GM23338 (cell line): ENCODE measurements around the gene IGDCC3. TPM values are rescaled to one million over a fixed set of nuclear protein-coding genes. Genes with fewer than 3 reads are reported as not detected.

Experiments
- ATAC-seq: fragments of 200-7000 bp; cut with Tn5 transposase; 3 replicates; pipeline ENCODE4 v1.9.1; 2020
- DNase-seq: peaks from one replicate; pipeline ENCODE4 v3.0.0-alpha.2; 2015; ENCODE audit warnings: low spot score
- H2AFZ ChIP-seq: fragments of 200-600 bp; sonication (generic); 2 replicates; pipeline ENCODE4 v1.8.0; 2016; ENCODE audit warnings: antibody characterized with exemption, mild to moderate bottlenecking, moderate library complexity
- H3F3A ChIP-seq: fragments of 200-600 bp; sonication (generic); replicated peaks from 2 replicates; pipeline ENCODE4 v1.8.0; 2017; ENCODE audit warnings: antibody characterized with exemption, mixed run types, low read depth
- H3K27ac ChIP-seq: fragments of 200-600 bp; sonication (generic); 2 replicates; pipeline ENCODE4 v1.6.1; 2016; ENCODE audit warnings: low read depth
- H3K27me3 ChIP-seq: fragments of 200-600 bp; sonication (generic); 2 replicates; pipeline ENCODE4 v1.8.0; 2016; ENCODE audit warnings: mild to moderate bottlenecking, mixed run types, moderate library complexity; ENCODE audit not compliant: insufficient read depth
- H3K36me3 ChIP-seq: fragments of 200-600 bp; sonication (generic); 2 replicates; pipeline ENCODE4 v1.8.0; 2016; ENCODE audit warnings: mild to moderate bottlenecking; ENCODE audit not compliant: insufficient read depth
- H3K4me1 ChIP-seq: fragments of 200-600 bp; sonication (generic); 2 replicates; pipeline ENCODE4 v1.8.0; 2016; ENCODE audit warnings: mild to moderate bottlenecking, moderate library complexity; ENCODE audit not compliant: insufficient read depth
- H3K4me2 ChIP-seq: fragments of 200-600 bp; sonication (generic); 2 replicates; pipeline ENCODE4 v1.7.1; 2017; ENCODE audit warnings: mixed run types
- H3K4me3 ChIP-seq: fragments of 200-600 bp; sonication (generic); 2 replicates; pipeline ENCODE4 v1.6.1; 2016; ENCODE audit warnings: mixed run types
- H3K79me2 ChIP-seq: fragments of 200-600 bp; sonication (generic); replicated peaks from 2 replicates; pipeline ENCODE4 v1.8.0; 2017; ENCODE audit warnings: mild to moderate bottlenecking; ENCODE audit not compliant: insufficient read depth
- H3K9me2 ChIP-seq: fragments of 200-600 bp; sonication (generic); 2 replicates; pipeline ENCODE4 v1.8.0; 2017; ENCODE audit not compliant: insufficient read depth
- H4K20me1 ChIP-seq: fragments of 200-600 bp; sonication (generic); replicated peaks from 2 replicates; pipeline ENCODE4 v1.8.0; 2017; ENCODE audit warnings: mild to moderate bottlenecking; ENCODE audit not compliant: insufficient read depth
- H3K27ac Mint-ChIP-seq: 2 replicates; pipeline ENCODE4 v1.8.0; 2020; ENCODE audit warnings: inconsistent platforms, mild to moderate bottlenecking, moderate library complexity, mixed read lengths
- H3K27me3 Mint-ChIP-seq: 3 replicates; pipeline ENCODE4 v1.8.0; 2022; ENCODE audit warnings: low read depth, mild to moderate bottlenecking, moderate library complexity, mixed read lengths, inconsistent platforms; ENCODE audit not compliant: insufficient read depth, poor library complexity
- H3K36me3 Mint-ChIP-seq: 3 replicates; pipeline ENCODE4 v1.8.0; 2021; ENCODE audit warnings: low read depth, mild to moderate bottlenecking, inconsistent platforms, moderate library complexity, mixed read lengths
- H3K4me1 Mint-ChIP-seq: 3 replicates; pipeline ENCODE4 v1.8.0; 2020; ENCODE audit warnings: mild to moderate bottlenecking, inconsistent platforms, mixed read lengths
- H3K4me3 Mint-ChIP-seq: 3 replicates; pipeline ENCODE4 v1.8.0; 2021; ENCODE audit warnings: moderate library complexity, mild to moderate bottlenecking, inconsistent platforms, mixed read lengths
- H3K9me3 Mint-ChIP-seq: 3 replicates; pipeline ENCODE4 v1.8.0; 2020; ENCODE audit warnings: moderate library complexity, mild to moderate bottlenecking, inconsistent platforms, mixed read lengths
- CREB1 ChIP-seq: fragments of 250-450 bp; sonication (Bioruptor Pico); IDR thresholded peaks from 2 replicates; pipeline ENCODE4 v1.5.0; 2020; ENCODE audit warnings: low read depth, mild to moderate bottlenecking, moderate library complexity
- ETS1 ChIP-seq: IDR thresholded peaks from 2 replicates; pipeline ENCODE4 v1.6.1; 2016; ENCODE audit warnings: antibody characterized with exemption
- EZH2 ChIP-seq: fragments of 200-600 bp; sonication (generic); IDR thresholded peaks from one replicate; pipeline ENCODE4 v1.8.0; 2017; ENCODE audit warnings: antibody characterized with exemption, mild to moderate bottlenecking, low read depth; ENCODE audit not compliant: unreplicated experiment
- EZH2phosphoT487 ChIP-seq: fragments of 200-600 bp; sonication (generic); IDR thresholded peaks from one replicate; pipeline ENCODE4 v1.8.1; 2018; ENCODE audit warnings: antibody characterized with exemption; ENCODE audit not compliant: unreplicated experiment
- JUNB ChIP-seq: IDR thresholded peaks from one replicate; pipeline ENCODE4 v1.6.1; 2016; ENCODE audit warnings: antibody characterized with exemption; ENCODE audit not compliant: unreplicated experiment
- NANOG ChIP-seq: IDR thresholded peaks from 2 replicates; pipeline ENCODE4 v1.6.1; 2016; ENCODE audit warnings: antibody characterized with exemption, borderline replicate concordance
- POLR2AphosphoS5 ChIP-seq: IDR thresholded peaks from 2 replicates; pipeline ENCODE4 v1.6.1; 2016; ENCODE audit warnings: antibody characterized with exemption, low read depth
- STAT1 ChIP-seq: IDR thresholded peaks from one replicate; pipeline ENCODE4 v1.6.1; 2016; ENCODE audit warnings: antibody characterized with exemption; ENCODE audit not compliant: unreplicated experiment
- ZNF114 ChIP-seq: fragments of 250-450 bp; sonication (Bioruptor Pico); IDR thresholded peaks from 2 replicates; pipeline ENCODE4 v1.5.0; 2020; ENCODE audit warnings: mild to moderate bottlenecking, moderate library complexity
- ZNF331 ChIP-seq: fragments of 250-450 bp; sonication (Bioruptor Pico); IDR thresholded peaks from 2 replicates; pipeline ENCODE4 v1.5.0; 2020; ENCODE audit warnings: low read depth, mild to moderate bottlenecking, moderate library complexity
- ZNF462 ChIP-seq: fragments of 250-450 bp; sonication (Bioruptor Pico); IDR thresholded peaks from 2 replicates; pipeline ENCODE4 v1.5.0; 2020; ENCODE audit warnings: mild to moderate bottlenecking, moderate library complexity
- polyA plus RNA-seq: library from polyadenylated mRNA; unstranded; fragments of >200 nt; fragmentation: Nextera tagmentation; extraction: Ambion mirVana; gene quantifications from 2 replicates; pipeline ENCODE4 v1.2.1, GENCODE V29; 2016
- total RNA-seq: library from RNA; depleted of rRNA; stranded (reverse); fragments of >200 nt; shearing (Covaris generic); gene quantifications from 2 replicates; pipeline ENCODE4 v1.2.3, GENCODE V29; 2014
- TF ChIP-seq, protein P1 (sequence below): IDR thresholded peaks from one replicate; pipeline ENCODE4 v1.6.1; 2018; ENCODE audit warnings: antibody characterized with exemption; ENCODE audit not compliant: unreplicated experiment
- TF ChIP-seq, protein P2 (sequence below), 2 experiments: fragments of 200-600 bp in 1 of 2; sonication (generic) in 1 of 2; conservative IDR thresholded peaks; 2 replicates each; pipeline versions ENCODE4 v1.5.1 to v1.6.1; 2016 to 2017; ENCODE audit warnings: antibody characterized with exemption in 2 of 2, low read depth in 2 of 2, mild to moderate bottlenecking in 2 of 2, moderate library complexity in 1 of 2

Gene IGDCC3
- total and polyA plus RNA-seq, 2 experiments from 2014 or later, result 15.3 to 30.7 TPM

DNA sequence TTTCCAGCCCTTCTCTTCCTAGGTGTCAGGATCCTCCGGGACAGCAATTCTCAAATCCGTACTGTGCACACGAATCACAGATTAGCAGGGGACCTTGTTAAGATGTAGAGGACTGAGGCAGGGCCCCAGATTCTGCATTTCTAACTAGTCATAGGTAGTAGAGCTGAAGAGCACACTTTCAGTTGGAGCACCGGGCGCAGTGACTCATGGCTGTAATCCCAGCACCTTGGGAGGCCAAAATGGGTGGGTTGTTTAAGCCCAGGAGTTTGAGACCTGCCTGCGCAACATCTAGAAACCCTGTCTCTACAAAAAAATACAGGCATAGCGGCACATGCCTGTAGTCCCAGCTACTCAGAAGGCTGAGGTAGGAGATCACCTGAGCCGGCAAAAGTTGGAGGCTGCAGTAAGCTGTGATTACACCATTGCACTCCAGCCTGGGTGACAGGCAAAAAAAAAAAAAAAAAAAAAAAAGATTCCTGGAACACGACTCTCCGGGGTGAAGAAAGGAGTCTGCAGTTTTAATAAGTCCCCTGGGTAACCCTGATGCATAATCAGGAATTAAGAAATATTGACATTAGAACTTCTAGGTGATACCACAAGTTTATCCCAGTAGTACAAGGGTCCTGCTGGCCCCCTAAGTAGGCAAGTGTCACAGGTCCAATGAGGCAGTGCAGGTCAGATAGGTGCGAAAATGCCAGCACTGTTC is 21.4 kb upstream of the IGDCC3 start:
- H3K4me1 Mint-ChIP-seq, result peaks cover 33% of the 10 kb centered on the region
- Histone ChIP-seq H3K36me3 (peaks cover 6% of the 10 kb centered on the region; the same call in 1 of the 2 replicates), H3K27me3 (peaks cover 54% of the 10 kb centered on the region), H2AFZ (no peak overlapping the region), H3K4me2 (no peak overlapping the region), H3K9me2 (no peaks in the 10 kb centered on the region), H3K27ac (no peak overlapping the region), H3K4me3 (no peak overlapping the region), H3K4me1 (peaks cover 23% of the 10 kb centered on the region), H3F3A (peaks cover 10% of the 10 kb centered on the region; the same call in 1 of the 2 replicates), H3K79me2 (no peaks in the 10 kb centered on the region), H4K20me1 (peaks cover 6% of the 10 kb centered on the region; the same call in 1 of the 2 replicates)
- DNase-seq, result no peak
- TF ChIP-seq, protein P1, sequence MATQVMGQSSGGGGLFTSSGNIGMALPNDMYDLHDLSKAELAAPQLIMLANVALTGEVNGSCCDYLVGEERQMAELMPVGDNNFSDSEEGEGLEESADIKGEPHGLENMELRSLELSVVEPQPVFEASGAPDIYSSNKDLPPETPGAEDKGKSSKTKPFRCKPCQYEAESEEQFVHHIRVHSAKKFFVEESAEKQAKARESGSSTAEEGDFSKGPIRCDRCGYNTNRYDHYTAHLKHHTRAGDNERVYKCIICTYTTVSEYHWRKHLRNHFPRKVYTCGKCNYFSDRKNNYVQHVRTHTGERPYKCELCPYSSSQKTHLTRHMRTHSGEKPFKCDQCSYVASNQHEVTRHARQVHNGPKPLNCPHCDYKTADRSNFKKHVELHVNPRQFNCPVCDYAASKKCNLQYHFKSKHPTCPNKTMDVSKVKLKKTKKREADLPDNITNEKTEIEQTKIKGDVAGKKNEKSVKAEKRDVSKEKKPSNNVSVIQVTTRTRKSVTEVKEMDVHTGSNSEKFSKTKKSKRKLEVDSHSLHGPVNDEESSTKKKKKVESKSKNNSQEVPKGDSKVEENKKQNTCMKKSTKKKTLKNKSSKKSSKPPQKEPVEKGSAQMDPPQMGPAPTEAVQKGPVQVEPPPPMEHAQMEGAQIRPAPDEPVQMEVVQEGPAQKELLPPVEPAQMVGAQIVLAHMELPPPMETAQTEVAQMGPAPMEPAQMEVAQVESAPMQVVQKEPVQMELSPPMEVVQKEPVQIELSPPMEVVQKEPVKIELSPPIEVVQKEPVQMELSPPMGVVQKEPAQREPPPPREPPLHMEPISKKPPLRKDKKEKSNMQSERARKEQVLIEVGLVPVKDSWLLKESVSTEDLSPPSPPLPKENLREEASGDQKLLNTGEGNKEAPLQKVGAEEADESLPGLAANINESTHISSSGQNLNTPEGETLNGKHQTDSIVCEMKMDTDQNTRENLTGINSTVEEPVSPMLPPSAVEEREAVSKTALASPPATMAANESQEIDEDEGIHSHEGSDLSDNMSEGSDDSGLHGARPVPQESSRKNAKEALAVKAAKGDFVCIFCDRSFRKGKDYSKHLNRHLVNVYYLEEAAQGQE, result no peak
- TF ChIP-seq JUNB (no peak), NANOG (no peak), POLR2AphosphoS5 (no peak), CREB1 (CRISPR knock-in tag) (no peak), ETS1 (no peak), EZH2 (no peak), ZNF331 (CRISPR knock-in tag) (no peak), ZNF462 (no peak), EZH2phosphoT487 (no peak), ZNF114 (CRISPR knock-in tag) (no peak), STAT1 (no peak)
- TF ChIP-seq, protein P2, sequence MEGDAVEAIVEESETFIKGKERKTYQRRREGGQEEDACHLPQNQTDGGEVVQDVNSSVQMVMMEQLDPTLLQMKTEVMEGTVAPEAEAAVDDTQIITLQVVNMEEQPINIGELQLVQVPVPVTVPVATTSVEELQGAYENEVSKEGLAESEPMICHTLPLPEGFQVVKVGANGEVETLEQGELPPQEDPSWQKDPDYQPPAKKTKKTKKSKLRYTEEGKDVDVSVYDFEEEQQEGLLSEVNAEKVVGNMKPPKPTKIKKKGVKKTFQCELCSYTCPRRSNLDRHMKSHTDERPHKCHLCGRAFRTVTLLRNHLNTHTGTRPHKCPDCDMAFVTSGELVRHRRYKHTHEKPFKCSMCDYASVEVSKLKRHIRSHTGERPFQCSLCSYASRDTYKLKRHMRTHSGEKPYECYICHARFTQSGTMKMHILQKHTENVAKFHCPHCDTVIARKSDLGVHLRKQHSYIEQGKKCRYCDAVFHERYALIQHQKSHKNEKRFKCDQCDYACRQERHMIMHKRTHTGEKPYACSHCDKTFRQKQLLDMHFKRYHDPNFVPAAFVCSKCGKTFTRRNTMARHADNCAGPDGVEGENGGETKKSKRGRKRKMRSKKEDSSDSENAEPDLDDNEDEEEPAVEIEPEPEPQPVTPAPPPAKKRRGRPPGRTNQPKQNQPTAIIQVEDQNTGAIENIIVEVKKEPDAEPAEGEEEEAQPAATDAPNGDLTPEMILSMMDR (conservative IDR thresholded peaks at IDR 0.05; ENCODE audit: low read depth in 2 of 2), result no peak
- H3K27ac Mint-ChIP-seq, result no peak overlapping the region
- no peak overlapping the region for H3K4me3 Mint-ChIP-seq
- ATAC-seq, result no peak
- peaks cover 41% of the 10 kb centered on the region for H3K27me3 Mint-ChIP-seq
- no peaks in the 10 kb centered on the region for H3K9me3 Mint-ChIP-seq
- H3K36me3 Mint-ChIP-seq, result peaks cover 10% of the 10 kb centered on the region; the same call in 2 of the 3 replicates
